GM23338 (cell line): Measurements from ENCODE around the gene GALNT3. TPM values are rescaled to one million over a fixed set of nuclear protein-coding genes. Genes with fewer than 3 reads are reported as not detected.
A peak's percentile ranks its signal among the peaks of the same experiment; 100 is the strongest.

Experiments used
- ATAC-seq: fragments of 200-7000 bp; cut with Tn5 transposase; 3 replicates; pipeline ENCODE4 v1.9.1; 2020
- DNase-seq: peaks from one replicate; pipeline ENCODE4 v3.0.0-alpha.2; 2015; ENCODE audit warnings: low spot score
- H2AFZ ChIP-seq: fragments of 200-600 bp; sonication (generic); 2 replicates; pipeline ENCODE4 v1.8.0; 2016; ENCODE audit warnings: antibody characterized with exemption, mild to moderate bottlenecking, moderate library complexity
- H3F3A ChIP-seq: fragments of 200-600 bp; sonication (generic); replicated peaks from 2 replicates; pipeline ENCODE4 v1.8.0; 2017; ENCODE audit warnings: antibody characterized with exemption, mixed run types, low read depth
- H3K27ac ChIP-seq: fragments of 200-600 bp; sonication (generic); 2 replicates; pipeline ENCODE4 v1.6.1; 2016; ENCODE audit warnings: low read depth
- H3K27me3 ChIP-seq: fragments of 200-600 bp; sonication (generic); 2 replicates; pipeline ENCODE4 v1.8.0; 2016; ENCODE audit warnings: mild to moderate bottlenecking, mixed run types, moderate library complexity; ENCODE audit not compliant: insufficient read depth
- H3K36me3 ChIP-seq: fragments of 200-600 bp; sonication (generic); 2 replicates; pipeline ENCODE4 v1.8.0; 2016; ENCODE audit warnings: mild to moderate bottlenecking; ENCODE audit not compliant: insufficient read depth
- H3K4me1 ChIP-seq: fragments of 200-600 bp; sonication (generic); 2 replicates; pipeline ENCODE4 v1.8.0; 2016; ENCODE audit warnings: mild to moderate bottlenecking, moderate library complexity; ENCODE audit not compliant: insufficient read depth
- H3K4me2 ChIP-seq: fragments of 200-600 bp; sonication (generic); 2 replicates; pipeline ENCODE4 v1.7.1; 2017; ENCODE audit warnings: mixed run types
- H3K4me3 ChIP-seq: fragments of 200-600 bp; sonication (generic); 2 replicates; pipeline ENCODE4 v1.6.1; 2016; ENCODE audit warnings: mixed run types
- H3K79me2 ChIP-seq: fragments of 200-600 bp; sonication (generic); replicated peaks from 2 replicates; pipeline ENCODE4 v1.8.0; 2017; ENCODE audit warnings: mild to moderate bottlenecking; ENCODE audit not compliant: insufficient read depth
- H3K9me2 ChIP-seq: fragments of 200-600 bp; sonication (generic); 2 replicates; pipeline ENCODE4 v1.8.0; 2017; ENCODE audit not compliant: insufficient read depth
- H4K20me1 ChIP-seq: fragments of 200-600 bp; sonication (generic); replicated peaks from 2 replicates; pipeline ENCODE4 v1.8.0; 2017; ENCODE audit warnings: mild to moderate bottlenecking; ENCODE audit not compliant: insufficient read depth
- H3K27ac Mint-ChIP-seq: 2 replicates; pipeline ENCODE4 v1.8.0; 2020; ENCODE audit warnings: inconsistent platforms, mild to moderate bottlenecking, moderate library complexity, mixed read lengths
- H3K27me3 Mint-ChIP-seq: 3 replicates; pipeline ENCODE4 v1.8.0; 2022; ENCODE audit warnings: low read depth, mild to moderate bottlenecking, moderate library complexity, mixed read lengths, inconsistent platforms; ENCODE audit not compliant: insufficient read depth, poor library complexity
- H3K36me3 Mint-ChIP-seq: 3 replicates; pipeline ENCODE4 v1.8.0; 2021; ENCODE audit warnings: low read depth, mild to moderate bottlenecking, inconsistent platforms, moderate library complexity, mixed read lengths
- H3K4me1 Mint-ChIP-seq: 3 replicates; pipeline ENCODE4 v1.8.0; 2020; ENCODE audit warnings: mild to moderate bottlenecking, inconsistent platforms, mixed read lengths
- H3K4me3 Mint-ChIP-seq: 3 replicates; pipeline ENCODE4 v1.8.0; 2021; ENCODE audit warnings: moderate library complexity, mild to moderate bottlenecking, inconsistent platforms, mixed read lengths
- H3K9me3 Mint-ChIP-seq: 3 replicates; pipeline ENCODE4 v1.8.0; 2020; ENCODE audit warnings: moderate library complexity, mild to moderate bottlenecking, inconsistent platforms, mixed read lengths
- CREB1 ChIP-seq: fragments of 250-450 bp; sonication (Bioruptor Pico); IDR thresholded peaks from 2 replicates; pipeline ENCODE4 v1.5.0; 2020; ENCODE audit warnings: low read depth, mild to moderate bottlenecking, moderate library complexity
- EZH2 ChIP-seq: fragments of 200-600 bp; sonication (generic); IDR thresholded peaks from one replicate; pipeline ENCODE4 v1.8.0; 2017; ENCODE audit warnings: antibody characterized with exemption, mild to moderate bottlenecking, low read depth; ENCODE audit not compliant: unreplicated experiment
- EZH2phosphoT487 ChIP-seq: fragments of 200-600 bp; sonication (generic); IDR thresholded peaks from one replicate; pipeline ENCODE4 v1.8.1; 2018; ENCODE audit warnings: antibody characterized with exemption; ENCODE audit not compliant: unreplicated experiment
- JUNB ChIP-seq: IDR thresholded peaks from one replicate; pipeline ENCODE4 v1.6.1; 2016; ENCODE audit warnings: antibody characterized with exemption; ENCODE audit not compliant: unreplicated experiment
- NANOG ChIP-seq: IDR thresholded peaks from 2 replicates; pipeline ENCODE4 v1.6.1; 2016; ENCODE audit warnings: antibody characterized with exemption, borderline replicate concordance
- POLR2AphosphoS5 ChIP-seq: IDR thresholded peaks from 2 replicates; pipeline ENCODE4 v1.6.1; 2016; ENCODE audit warnings: antibody characterized with exemption, low read depth
- STAT1 ChIP-seq: IDR thresholded peaks from one replicate; pipeline ENCODE4 v1.6.1; 2016; ENCODE audit warnings: antibody characterized with exemption; ENCODE audit not compliant: unreplicated experiment
- ZNF114 ChIP-seq: fragments of 250-450 bp; sonication (Bioruptor Pico); IDR thresholded peaks from 2 replicates; pipeline ENCODE4 v1.5.0; 2020; ENCODE audit warnings: mild to moderate bottlenecking, moderate library complexity
- ZNF331 ChIP-seq: fragments of 250-450 bp; sonication (Bioruptor Pico); IDR thresholded peaks from 2 replicates; pipeline ENCODE4 v1.5.0; 2020; ENCODE audit warnings: low read depth, mild to moderate bottlenecking, moderate library complexity
- polyA plus RNA-seq: library from polyadenylated mRNA; unstranded; fragments of >200 nt; fragmentation: Nextera tagmentation; extraction: Ambion mirVana; gene quantifications from 2 replicates; pipeline ENCODE4 v1.2.1, GENCODE V29; 2016
- total RNA-seq: library from RNA; depleted of rRNA; stranded (reverse); fragments of >200 nt; shearing (Covaris generic); gene quantifications from 2 replicates; pipeline ENCODE4 v1.2.3, GENCODE V29; 2014
- TF ChIP-seq, protein P1 (sequence below): IDR thresholded peaks from one replicate; pipeline ENCODE4 v1.6.1; 2018; ENCODE audit warnings: antibody characterized with exemption; ENCODE audit not compliant: unreplicated experiment
- TF ChIP-seq, protein P2 (sequence below), 2 experiments: fragments of 200-600 bp in 1 of 2; sonication (generic) in 1 of 2; conservative IDR thresholded peaks; 2 replicates each; pipeline versions ENCODE4 v1.5.1 to v1.6.1; 2016 to 2017; ENCODE audit warnings: antibody characterized with exemption in 2 of 2, low read depth in 2 of 2, mild to moderate bottlenecking in 2 of 2, moderate library complexity in 1 of 2
- TF ChIP-seq, protein P3 (sequence below): IDR thresholded peaks from 2 replicates; pipeline ENCODE4 v1.6.1; 2016; ENCODE audit warnings: antibody characterized with exemption

Gene GALNT3
- total and polyA plus RNA-seq, 2 experiments from 2014 or later: 16.8 to 17.1 TPM

DNA sequence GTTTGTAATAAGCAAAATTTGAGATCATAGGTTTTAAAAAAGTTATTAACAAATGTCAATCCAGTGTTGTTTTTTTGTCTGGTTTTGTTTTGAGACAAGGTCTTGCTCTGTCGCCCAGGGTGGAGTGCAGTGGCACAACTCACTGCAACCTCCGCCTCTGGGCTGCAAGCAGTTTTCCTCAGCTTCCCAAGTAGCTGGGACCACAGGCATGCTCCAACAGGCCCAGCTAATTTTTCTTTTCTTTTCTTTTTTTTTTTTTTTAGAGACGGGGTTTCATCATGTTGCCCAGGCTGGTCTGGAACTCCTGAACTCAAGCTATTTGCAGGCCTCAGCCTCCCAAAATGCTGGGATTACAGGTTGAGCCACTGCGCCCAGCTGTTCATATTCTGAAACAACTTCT lies 31.3 kb downstream of the GALNT3 start:
- H3K4me1 ChIP-seq: peaks cover 24% of the 10 kb centered on the region
- no peak overlapping the region for H2AFZ ChIP-seq
- no peaks in the 10 kb centered on the region for H3K36me3 Mint-ChIP-seq
- H3K4me3 Mint-ChIP-seq: no peak overlapping the region
- H3K27me3 ChIP-seq: no peaks in the 10 kb centered on the region
- DNase-seq: no peak
- H3K9me3 Mint-ChIP-seq: no peaks in the 10 kb centered on the region
- H3K27ac ChIP-seq: peak overlapping the region; percentile 4
- peaks cover 5% of the 10 kb centered on the region; the same call in 1 of the 2 replicates for H3K36me3 ChIP-seq
- peaks cover 23% of the 10 kb centered on the region; the same call in 2 of the 3 replicates for H3K4me1 Mint-ChIP-seq
- no peak overlapping the region; the same call in 1 of the 2 replicates for H3K27ac Mint-ChIP-seq
- ATAC-seq: peak; percentile 69
- TF ChIP-seq EZH2: no peak
- TF ChIP-seq EZH2phosphoT487: no peak
- TF ChIP-seq, protein P1, sequence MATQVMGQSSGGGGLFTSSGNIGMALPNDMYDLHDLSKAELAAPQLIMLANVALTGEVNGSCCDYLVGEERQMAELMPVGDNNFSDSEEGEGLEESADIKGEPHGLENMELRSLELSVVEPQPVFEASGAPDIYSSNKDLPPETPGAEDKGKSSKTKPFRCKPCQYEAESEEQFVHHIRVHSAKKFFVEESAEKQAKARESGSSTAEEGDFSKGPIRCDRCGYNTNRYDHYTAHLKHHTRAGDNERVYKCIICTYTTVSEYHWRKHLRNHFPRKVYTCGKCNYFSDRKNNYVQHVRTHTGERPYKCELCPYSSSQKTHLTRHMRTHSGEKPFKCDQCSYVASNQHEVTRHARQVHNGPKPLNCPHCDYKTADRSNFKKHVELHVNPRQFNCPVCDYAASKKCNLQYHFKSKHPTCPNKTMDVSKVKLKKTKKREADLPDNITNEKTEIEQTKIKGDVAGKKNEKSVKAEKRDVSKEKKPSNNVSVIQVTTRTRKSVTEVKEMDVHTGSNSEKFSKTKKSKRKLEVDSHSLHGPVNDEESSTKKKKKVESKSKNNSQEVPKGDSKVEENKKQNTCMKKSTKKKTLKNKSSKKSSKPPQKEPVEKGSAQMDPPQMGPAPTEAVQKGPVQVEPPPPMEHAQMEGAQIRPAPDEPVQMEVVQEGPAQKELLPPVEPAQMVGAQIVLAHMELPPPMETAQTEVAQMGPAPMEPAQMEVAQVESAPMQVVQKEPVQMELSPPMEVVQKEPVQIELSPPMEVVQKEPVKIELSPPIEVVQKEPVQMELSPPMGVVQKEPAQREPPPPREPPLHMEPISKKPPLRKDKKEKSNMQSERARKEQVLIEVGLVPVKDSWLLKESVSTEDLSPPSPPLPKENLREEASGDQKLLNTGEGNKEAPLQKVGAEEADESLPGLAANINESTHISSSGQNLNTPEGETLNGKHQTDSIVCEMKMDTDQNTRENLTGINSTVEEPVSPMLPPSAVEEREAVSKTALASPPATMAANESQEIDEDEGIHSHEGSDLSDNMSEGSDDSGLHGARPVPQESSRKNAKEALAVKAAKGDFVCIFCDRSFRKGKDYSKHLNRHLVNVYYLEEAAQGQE: no peak
- no peak for TF ChIP-seq CREB1 (CRISPR knock-in tag)
- no peak for TF ChIP-seq NANOG
- TF ChIP-seq STAT1: no peak
- TF ChIP-seq JUNB: no peak
- TF ChIP-seq, protein P2, sequence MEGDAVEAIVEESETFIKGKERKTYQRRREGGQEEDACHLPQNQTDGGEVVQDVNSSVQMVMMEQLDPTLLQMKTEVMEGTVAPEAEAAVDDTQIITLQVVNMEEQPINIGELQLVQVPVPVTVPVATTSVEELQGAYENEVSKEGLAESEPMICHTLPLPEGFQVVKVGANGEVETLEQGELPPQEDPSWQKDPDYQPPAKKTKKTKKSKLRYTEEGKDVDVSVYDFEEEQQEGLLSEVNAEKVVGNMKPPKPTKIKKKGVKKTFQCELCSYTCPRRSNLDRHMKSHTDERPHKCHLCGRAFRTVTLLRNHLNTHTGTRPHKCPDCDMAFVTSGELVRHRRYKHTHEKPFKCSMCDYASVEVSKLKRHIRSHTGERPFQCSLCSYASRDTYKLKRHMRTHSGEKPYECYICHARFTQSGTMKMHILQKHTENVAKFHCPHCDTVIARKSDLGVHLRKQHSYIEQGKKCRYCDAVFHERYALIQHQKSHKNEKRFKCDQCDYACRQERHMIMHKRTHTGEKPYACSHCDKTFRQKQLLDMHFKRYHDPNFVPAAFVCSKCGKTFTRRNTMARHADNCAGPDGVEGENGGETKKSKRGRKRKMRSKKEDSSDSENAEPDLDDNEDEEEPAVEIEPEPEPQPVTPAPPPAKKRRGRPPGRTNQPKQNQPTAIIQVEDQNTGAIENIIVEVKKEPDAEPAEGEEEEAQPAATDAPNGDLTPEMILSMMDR (conservative IDR thresholded peaks at IDR 0.05; ENCODE audit: low read depth in 2 of 2): no peak
- TF ChIP-seq ZNF114 (CRISPR knock-in tag): no peak
- no peak for TF ChIP-seq ZNF331 (CRISPR knock-in tag)
- TF ChIP-seq, protein P3, sequence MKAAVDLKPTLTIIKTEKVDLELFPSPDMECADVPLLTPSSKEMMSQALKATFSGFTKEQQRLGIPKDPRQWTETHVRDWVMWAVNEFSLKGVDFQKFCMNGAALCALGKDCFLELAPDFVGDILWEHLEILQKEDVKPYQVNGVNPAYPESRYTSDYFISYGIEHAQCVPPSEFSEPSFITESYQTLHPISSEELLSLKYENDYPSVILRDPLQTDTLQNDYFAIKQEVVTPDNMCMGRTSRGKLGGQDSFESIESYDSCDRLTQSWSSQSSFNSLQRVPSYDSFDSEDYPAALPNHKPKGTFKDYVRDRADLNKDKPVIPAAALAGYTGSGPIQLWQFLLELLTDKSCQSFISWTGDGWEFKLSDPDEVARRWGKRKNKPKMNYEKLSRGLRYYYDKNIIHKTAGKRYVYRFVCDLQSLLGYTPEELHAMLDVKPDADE: no peak
- TF ChIP-seq POLR2AphosphoS5: no peak
- H3K4me3 ChIP-seq: no peak overlapping the region
- H3K4me2 ChIP-seq: 0 out of 2 replicates have a peak overlapping the region, but pooled peaks have one; percentile 12
- no peaks in the 10 kb centered on the region for H3K9me2 ChIP-seq
- peaks cover 33% of the 10 kb centered on the region for H3K79me2 ChIP-seq
- H4K20me1 ChIP-seq: no peaks in the 10 kb centered on the region
- H3K27me3 Mint-ChIP-seq: no peaks in the 10 kb centered on the region
- no peaks in the 10 kb centered on the region for H3F3A ChIP-seq
